Measurements from ENCODE around the gene MACROD2.

DNA sequence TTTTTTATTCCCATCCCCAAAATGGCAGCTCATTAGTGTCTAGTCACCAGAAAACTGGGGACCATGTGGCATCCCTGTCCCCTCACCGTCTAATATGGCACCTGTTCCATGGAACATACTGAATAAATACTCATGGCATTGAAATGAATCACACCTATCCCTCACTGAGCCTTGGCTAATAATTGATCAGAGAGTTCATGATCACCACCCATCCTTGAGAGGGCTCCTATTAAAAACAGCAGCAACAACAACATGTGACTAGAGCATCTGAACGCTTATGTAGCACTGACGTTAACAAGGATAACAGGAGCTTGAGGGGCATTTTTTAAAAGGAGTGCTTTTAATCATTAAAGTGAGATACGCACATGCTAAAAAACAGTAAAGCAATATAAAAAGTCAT, 1453.7 kb downstream of the MACROD2 start:
- TF ChIP-seq, protein P1, sequence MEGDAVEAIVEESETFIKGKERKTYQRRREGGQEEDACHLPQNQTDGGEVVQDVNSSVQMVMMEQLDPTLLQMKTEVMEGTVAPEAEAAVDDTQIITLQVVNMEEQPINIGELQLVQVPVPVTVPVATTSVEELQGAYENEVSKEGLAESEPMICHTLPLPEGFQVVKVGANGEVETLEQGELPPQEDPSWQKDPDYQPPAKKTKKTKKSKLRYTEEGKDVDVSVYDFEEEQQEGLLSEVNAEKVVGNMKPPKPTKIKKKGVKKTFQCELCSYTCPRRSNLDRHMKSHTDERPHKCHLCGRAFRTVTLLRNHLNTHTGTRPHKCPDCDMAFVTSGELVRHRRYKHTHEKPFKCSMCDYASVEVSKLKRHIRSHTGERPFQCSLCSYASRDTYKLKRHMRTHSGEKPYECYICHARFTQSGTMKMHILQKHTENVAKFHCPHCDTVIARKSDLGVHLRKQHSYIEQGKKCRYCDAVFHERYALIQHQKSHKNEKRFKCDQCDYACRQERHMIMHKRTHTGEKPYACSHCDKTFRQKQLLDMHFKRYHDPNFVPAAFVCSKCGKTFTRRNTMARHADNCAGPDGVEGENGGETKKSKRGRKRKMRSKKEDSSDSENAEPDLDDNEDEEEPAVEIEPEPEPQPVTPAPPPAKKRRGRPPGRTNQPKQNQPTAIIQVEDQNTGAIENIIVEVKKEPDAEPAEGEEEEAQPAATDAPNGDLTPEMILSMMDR (IDR thresholded peaks at IDR 0.05): no peak
- no peak for TF ChIP-seq POLR2A (IDR thresholded peaks at IDR 0.05)
